HEK293T (cell line): ENCODE data around the gene AXIN2.

Experiments used
- CTCF ChIA-PET: fragments of 350-600 bp; formaldehyde crosslinking; extraction: SDS; loops from one replicate; lab custom pipeline; 2021; ENCODE audit warnings: antibody characterized with exemption, inconsistent platforms; lab: Yijun Ruan, JAX
- POLR2A ChIA-PET: fragments of 350-600 bp; formaldehyde crosslinking; extraction: SDS; loops from one replicate; lab custom pipeline; 2020; ENCODE audit warnings: antibody characterized with exemption, inconsistent platforms; lab: Yijun Ruan, JAX
- DNase-seq: peaks from one replicate; pipeline ENCODE4 v3.0.0; 2012; ENCODE audit warnings: mixed read lengths; ENCODE audit errors: extremely low spot score
- ARNT ChIP-seq: fragments of 450-650 bp; IDR thresholded peaks from 2 replicates; pipeline ENCODE4 v1.6.1; 2017; ENCODE audit warnings: mild to moderate bottlenecking
- BHLHE40 ChIP-seq: fragments of 450-650 bp; IDR thresholded peaks from 2 replicates; pipeline ENCODE4 v1.6.1; 2016; ENCODE audit warnings: mild to moderate bottlenecking, moderate library complexity, borderline replicate concordance
- CTBP1 ChIP-seq: fragments of 450-650 bp; IDR thresholded peaks from 2 replicates; pipeline ENCODE4 v1.6.1; 2016; ENCODE audit warnings: borderline replicate concordance
- ELF4 ChIP-seq: fragments of 450-650 bp; IDR thresholded peaks from 2 replicates; pipeline ENCODE4 v1.6.1; 2017; ENCODE audit warnings: antibody characterized with exemption
- FOXA1 ChIP-seq: fragments of 450-650 bp; IDR thresholded peaks from 2 replicates; pipeline ENCODE4 v1.6.1; 2016; ENCODE audit warnings: mild to moderate bottlenecking
- FOXK2 ChIP-seq: fragments of 450-650 bp; IDR thresholded peaks from 2 replicates; pipeline ENCODE4 v1.6.1; 2016; ENCODE audit warnings: mild to moderate bottlenecking
- FOXM1 ChIP-seq: fragments of 450-650 bp; IDR thresholded peaks from 2 replicates; pipeline ENCODE4 v1.6.1; 2017; ENCODE audit warnings: mild to moderate bottlenecking, borderline replicate concordance
- HDGF ChIP-seq: fragments of 450-650 bp; IDR thresholded peaks from 2 replicates; pipeline ENCODE4 v1.6.1; 2017; ENCODE audit warnings: antibody characterized with exemption, borderline replicate concordance
- L3MBTL2 ChIP-seq: fragments of 450-650 bp; conservative IDR thresholded peaks from 2 replicates; pipeline ENCODE4 v1.6.1; 2016; ENCODE audit warnings: mild to moderate bottlenecking
- LEF1 ChIP-seq: fragments of 450-650 bp; IDR thresholded peaks from 2 replicates; pipeline ENCODE4 v1.6.1; 2017; ENCODE audit warnings: mild to moderate bottlenecking, borderline replicate concordance
- NFRKB ChIP-seq: fragments of 450-650 bp; IDR thresholded peaks from 2 replicates; pipeline ENCODE4 v1.6.1; 2016; ENCODE audit warnings: mild to moderate bottlenecking, moderate library complexity
- SP1 ChIP-seq: fragments of 450-650 bp; IDR thresholded peaks from 2 replicates; pipeline ENCODE4 v1.6.1; 2017
- SUZ12 ChIP-seq: fragments of 450-650 bp; IDR thresholded peaks from 2 replicates; pipeline ENCODE4 v1.6.1; 2016; ENCODE audit warnings: mild to moderate bottlenecking
- TARDBP ChIP-seq: fragments of 450-650 bp; IDR thresholded peaks from 2 replicates; pipeline ENCODE4 v1.6.1; 2016
- ZNF384 ChIP-seq: fragments of 450-650 bp; IDR thresholded peaks from 2 replicates; pipeline ENCODE4 v1.6.1; 2016
- TF ChIP-seq, protein P1 (sequence below): fragments of 450-650 bp; IDR thresholded peaks from 2 replicates; pipeline ENCODE4 v1.6.1; 2016

AXIN2 gene

DNA sequence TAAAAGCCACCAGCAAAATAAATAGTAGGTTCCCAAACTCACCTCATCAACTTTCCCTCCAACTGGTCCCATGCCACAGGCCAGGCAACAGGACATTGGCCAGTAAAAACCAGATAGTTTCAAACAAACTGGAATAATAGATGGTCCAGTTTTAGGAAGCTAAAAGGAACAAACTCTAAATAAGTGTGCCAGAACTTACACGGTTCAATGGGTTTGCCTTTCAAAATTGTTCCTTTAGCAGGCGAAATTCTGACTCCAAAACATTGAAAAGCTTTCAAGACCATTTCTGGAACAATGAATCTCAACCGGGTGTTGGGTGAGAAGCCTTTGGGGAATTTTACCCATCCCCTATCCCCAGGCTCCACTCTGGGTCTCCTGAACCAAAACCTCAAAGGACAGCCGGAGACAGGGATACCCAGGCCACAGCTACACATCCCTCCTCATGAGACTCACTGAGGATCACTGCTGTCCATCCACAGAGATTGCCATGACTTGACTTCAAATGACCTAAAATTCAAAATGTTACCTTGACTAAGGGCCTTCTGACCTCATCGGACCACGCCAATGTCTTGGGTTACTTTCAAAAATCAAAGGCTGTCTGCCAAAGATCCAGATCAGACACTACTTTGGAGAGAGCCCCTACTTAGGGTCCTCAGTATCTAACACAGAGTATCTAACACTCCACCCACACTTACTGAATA lies 13.0 kb downstream of the AXIN2 start:
- CTCF ChIA-PET = no interaction called here
- POLR2A ChIA-PET = no interaction called here
- DNase-seq = no peak
- TF ChIP-seq SUZ12 (no peak), ELF4 (no peak), FOXM1 (no peak), HDGF (no peak), TARDBP (no peak), ZNF384 (no peak), NFRKB (no peak), SP1 (no peak), BHLHE40 (no peak), FOXK2 (no peak), CTBP1 (no peak), LEF1 (no peak), FOXA1 (no peak), L3MBTL2 (no peak), ARNT (no peak)
- TF ChIP-seq, protein P1, sequence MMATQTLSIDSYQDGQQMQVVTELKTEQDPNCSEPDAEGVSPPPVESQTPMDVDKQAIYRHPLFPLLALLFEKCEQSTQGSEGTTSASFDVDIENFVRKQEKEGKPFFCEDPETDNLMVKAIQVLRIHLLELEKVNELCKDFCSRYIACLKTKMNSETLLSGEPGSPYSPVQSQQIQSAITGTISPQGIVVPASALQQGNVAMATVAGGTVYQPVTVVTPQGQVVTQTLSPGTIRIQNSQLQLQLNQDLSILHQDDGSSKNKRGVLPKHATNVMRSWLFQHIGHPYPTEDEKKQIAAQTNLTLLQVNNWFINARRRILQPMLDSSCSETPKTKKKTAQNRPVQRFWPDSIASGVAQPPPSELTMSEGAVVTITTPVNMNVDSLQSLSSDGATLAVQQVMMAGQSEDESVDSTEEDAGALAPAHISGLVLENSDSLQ = no peak

DNA sequence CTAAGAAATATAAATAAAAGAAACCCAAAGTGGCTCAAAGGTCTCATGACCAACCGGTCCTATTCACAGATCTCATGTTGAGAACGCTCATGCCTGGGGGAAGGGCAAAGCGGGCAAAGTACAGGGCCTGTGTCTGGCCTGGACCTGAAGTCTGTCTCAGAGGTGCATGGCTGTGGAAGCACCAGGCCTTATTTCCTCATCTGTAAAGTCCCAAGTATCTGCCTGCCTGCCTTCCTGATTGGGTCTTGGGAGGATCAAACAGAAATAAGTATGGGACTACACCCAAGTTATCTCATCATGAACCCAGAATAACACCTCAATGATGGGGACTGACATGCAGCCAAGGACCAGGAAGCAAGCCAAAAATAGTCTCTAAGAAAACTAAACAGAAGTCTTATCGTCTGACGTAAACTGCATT lies 14.2 kb downstream of the AXIN2 start:
- ChIA-PET CTCF (no interaction called here), POLR2A (no interaction called here)
- DNase-seq = no peak
- TF ChIP-seq, protein P1 = no peak
- TF ChIP-seq SP1 (no peak), BHLHE40 (no peak), ZNF384 (no peak), CTBP1 (no peak), LEF1 (no peak), FOXA1 (no peak), SUZ12 (no peak), L3MBTL2 (no peak), FOXK2 (no peak), ARNT (no peak), FOXM1 (no peak), ELF4 (no peak)

DNA sequence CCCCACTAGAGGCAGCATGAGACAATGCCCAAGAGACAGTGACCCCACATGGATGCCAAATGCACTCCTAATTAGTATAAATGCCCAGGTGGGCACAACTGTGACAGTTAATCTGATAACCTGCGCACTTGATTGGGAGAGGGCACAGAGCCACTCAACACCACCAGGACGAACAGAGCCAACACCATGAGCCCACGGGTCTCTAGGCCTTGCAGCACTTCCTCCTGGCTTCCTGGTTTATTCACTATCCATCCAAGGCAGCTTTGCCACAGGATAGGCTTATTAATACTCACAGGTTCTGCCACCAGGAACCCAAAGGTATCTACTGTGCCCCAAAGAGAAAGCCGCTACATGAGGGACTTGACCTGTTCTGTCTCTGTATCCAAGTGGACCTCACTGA lies 14.9 kb downstream of the AXIN2 start:
- ChIA-PET CTCF (no interaction called here), POLR2A (no interaction called here)
- TF ChIP-seq SP1 (no peak), HDGF (no peak), LEF1 (no peak), FOXM1 (no peak)

DNA sequence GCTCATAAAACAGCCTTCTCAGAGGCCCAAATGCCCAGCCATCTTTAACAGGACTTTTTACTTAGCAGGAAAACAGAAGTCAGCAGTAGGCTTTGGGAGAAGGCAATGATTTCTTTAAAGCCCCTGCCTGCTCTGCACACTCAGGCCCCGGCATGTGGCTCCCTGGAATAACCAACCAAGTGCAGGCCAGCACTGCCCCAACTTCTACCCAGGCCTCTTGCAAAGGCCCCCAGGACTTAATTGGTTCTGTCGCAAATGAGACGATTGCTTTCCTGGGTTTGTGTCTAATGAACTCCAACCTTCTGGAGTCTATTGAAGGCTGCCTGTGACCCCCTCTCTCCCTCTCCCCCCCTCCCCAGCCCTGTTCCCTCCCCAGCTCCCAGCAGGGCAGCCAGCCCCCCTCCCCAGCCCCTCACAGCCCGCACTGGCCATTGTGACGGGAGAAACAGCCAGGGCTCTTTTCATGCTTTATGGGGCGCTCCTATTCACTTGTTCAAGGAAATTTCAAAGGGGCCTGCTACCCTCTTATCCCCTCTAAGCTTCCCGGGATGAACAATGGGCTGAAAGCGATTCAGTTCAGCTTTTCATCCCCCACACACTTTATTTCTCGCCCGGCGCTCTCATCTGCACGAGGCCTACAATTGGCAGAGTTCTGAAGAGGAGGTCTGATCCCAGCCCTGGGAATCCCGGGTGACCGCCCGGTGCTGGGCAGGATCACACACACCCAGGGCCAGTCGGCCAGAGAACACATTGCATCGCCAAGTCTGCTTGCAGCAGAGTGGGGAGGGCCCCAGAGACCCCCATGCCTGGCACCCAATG lies 15.5 kb downstream of the AXIN2 start:
- DNase-seq = no peak
- POLR2A ChIA-PET = no interaction called here
- CTCF ChIA-PET = no interaction called here
- TF ChIP-seq, protein P1 = no peak
- TF ChIP-seq HDGF (no peak), CTBP1 (no peak), LEF1 (no peak), SP1 (no peak), FOXK2 (no peak), NFRKB (no peak), L3MBTL2 (no peak), FOXM1 (no peak), TARDBP (no peak), BHLHE40 (no peak), SUZ12 (no peak), FOXA1 (no peak), ELF4 (no peak), ZNF384 (no peak), ARNT (no peak)

More for the DNA sequence above, 14.9 kb downstream of the AXIN2 start:
- no peak for DNase-seq

DNA sequence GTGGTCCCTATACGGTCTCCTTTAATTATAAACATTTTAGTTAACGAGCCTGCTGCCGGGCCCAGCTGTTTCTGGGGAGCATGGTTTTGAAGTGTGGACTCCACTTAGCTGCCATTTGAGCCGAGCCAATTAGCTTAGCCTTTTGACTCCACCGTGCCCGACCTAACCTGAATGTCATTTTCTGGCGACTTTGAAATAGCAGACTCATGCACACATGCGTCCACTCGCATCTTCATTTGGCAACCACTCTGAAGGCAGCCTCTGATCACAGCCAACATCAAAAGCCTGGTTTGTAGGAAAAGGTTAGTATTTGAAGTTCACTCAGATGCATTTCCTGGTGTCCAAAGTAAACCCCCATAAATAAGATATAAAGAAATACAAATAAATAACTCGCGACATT lies 16.8 kb downstream of the AXIN2 start:
- TF ChIP-seq ARNT (no peak), CTBP1 (no peak), SP1 (no peak), FOXA1 (no peak), TARDBP (no peak)
- ChIA-PET CTCF (interaction anchor here (0.5 kb wide), 1 partner anchor 14 kb away, joined by 3 read pairs; no protein-coding TSS in a partner anchor), POLR2A (no interaction called here)
- DNase-seq = no peak

DNA sequence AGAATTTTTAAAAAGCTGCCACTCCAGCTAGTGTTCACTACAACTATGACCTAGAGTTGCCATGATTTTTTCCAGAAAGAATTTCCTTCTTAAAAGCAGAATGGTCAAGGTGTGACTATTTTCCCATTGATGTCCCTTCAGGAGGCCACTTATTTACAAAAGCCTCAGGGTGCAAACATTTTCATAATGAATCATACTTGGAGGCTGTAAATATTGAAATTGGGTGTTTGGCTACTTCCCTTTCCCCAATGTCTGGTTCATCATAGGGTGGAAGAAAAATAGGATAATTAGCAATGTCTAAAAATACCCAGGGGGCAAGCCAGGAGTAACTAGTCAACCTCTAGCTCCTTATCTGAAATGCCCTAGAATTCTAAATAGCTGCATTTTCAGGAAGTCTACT lies 18.8 kb downstream of the AXIN2 start:
- POLR2A ChIA-PET = no interaction called here
- TF ChIP-seq FOXM1 (no peak), TARDBP (no peak), FOXA1 (no peak), FOXK2 (no peak), NFRKB (no peak), ELF4 (no peak), CTBP1 (no peak)
- TF ChIP-seq, protein P1 = no peak
- CTCF ChIA-PET = interaction anchor here (0.6 to 1.0 kb wide), 2 partner anchors 15 to 36 kb away, joined by 3 read pairs; no protein-coding TSS in a partner anchor
- DNase-seq = no peak
